GM10248 (cell line): Measurements from ENCODE around the gene SLC2A6.

Experiments used
- CTCF ChIA-PET: fragments of 300-600 bp; sonication (Branson Sonifier 250); formaldehyde crosslinking; extraction: SDS; loops from one replicate; lab custom pipeline; 2021; ENCODE audit warnings: antibody characterized with exemption; lab: Yijun Ruan, JAX
- POLR2A ChIA-PET: fragments of 350-650 bp; sonication (Branson Sonifier 250); formaldehyde crosslinking; extraction: SDS; loops from one replicate; lab custom pipeline; 2020; ENCODE audit warnings: antibody characterized with exemption; lab: Yijun Ruan, JAX
- DNase-seq: peaks from one replicate; pipeline ENCODE4 v3.0.0; 2012; ENCODE audit errors: extremely low spot score
- TF ChIP-seq, protein P1 (sequence below): IDR thresholded peaks from 2 replicates; pipeline ENCODE4 v1.5.1; 2012; ENCODE audit warnings: mild to moderate bottlenecking, low read depth; ENCODE audit errors: extremely low read depth, missing control alignments, control extremely low read depth

SLC2A6 gene

GRCh38 chr9:133473743-133474142, 5.2 kb downstream of the SLC2A6 start:
- TF ChIP-seq, protein P1, sequence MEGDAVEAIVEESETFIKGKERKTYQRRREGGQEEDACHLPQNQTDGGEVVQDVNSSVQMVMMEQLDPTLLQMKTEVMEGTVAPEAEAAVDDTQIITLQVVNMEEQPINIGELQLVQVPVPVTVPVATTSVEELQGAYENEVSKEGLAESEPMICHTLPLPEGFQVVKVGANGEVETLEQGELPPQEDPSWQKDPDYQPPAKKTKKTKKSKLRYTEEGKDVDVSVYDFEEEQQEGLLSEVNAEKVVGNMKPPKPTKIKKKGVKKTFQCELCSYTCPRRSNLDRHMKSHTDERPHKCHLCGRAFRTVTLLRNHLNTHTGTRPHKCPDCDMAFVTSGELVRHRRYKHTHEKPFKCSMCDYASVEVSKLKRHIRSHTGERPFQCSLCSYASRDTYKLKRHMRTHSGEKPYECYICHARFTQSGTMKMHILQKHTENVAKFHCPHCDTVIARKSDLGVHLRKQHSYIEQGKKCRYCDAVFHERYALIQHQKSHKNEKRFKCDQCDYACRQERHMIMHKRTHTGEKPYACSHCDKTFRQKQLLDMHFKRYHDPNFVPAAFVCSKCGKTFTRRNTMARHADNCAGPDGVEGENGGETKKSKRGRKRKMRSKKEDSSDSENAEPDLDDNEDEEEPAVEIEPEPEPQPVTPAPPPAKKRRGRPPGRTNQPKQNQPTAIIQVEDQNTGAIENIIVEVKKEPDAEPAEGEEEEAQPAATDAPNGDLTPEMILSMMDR = no peak
- ChIA-PET CTCF (interaction anchor here (0.6 to 1.5 kb wide), 2 partner anchors 13 to 52 kb away, joined by 3 to 4 read pairs; no protein-coding TSS in a partner anchor), POLR2A (no interaction called here)
- no peak for DNase-seq

GRCh38 chr9:133472753-133473378, 6.0 kb downstream of the SLC2A6 start:
- TF ChIP-seq, protein P1 = no peak
- DNase-seq = no peak
- ChIA-PET CTCF (interaction anchor here (0.6 kb wide), 1 partner anchor 14 kb away, joined by 4 read pairs; no protein-coding TSS in a partner anchor), POLR2A (no interaction called here)

DNA sequence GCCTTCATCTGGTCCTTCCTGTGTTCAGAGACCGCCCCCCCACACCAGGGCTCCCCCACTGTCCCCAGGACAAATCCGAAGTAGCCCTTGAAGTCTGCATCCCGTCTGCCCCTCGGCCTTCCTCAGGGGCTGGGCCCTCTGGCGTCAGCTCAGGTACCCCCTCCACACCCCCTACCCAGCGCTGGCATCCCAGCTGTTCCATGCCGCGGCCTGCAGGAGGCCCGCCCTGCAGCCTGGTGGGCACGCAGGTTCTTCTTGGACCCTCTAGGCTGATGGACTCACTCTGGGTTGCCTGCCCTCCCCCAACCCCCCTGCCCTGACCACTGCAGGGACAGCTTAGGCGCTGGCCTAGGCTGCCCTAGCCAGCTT, 6.6 kb downstream of the SLC2A6 start:
- TF ChIP-seq, protein P1 = no peak
- CTCF ChIA-PET = interaction anchor here (1.0 kb wide), 1 partner anchor 14 kb away, joined by 4 read pairs; no protein-coding TSS in a partner anchor
- POLR2A ChIA-PET = no interaction called here

DNA sequence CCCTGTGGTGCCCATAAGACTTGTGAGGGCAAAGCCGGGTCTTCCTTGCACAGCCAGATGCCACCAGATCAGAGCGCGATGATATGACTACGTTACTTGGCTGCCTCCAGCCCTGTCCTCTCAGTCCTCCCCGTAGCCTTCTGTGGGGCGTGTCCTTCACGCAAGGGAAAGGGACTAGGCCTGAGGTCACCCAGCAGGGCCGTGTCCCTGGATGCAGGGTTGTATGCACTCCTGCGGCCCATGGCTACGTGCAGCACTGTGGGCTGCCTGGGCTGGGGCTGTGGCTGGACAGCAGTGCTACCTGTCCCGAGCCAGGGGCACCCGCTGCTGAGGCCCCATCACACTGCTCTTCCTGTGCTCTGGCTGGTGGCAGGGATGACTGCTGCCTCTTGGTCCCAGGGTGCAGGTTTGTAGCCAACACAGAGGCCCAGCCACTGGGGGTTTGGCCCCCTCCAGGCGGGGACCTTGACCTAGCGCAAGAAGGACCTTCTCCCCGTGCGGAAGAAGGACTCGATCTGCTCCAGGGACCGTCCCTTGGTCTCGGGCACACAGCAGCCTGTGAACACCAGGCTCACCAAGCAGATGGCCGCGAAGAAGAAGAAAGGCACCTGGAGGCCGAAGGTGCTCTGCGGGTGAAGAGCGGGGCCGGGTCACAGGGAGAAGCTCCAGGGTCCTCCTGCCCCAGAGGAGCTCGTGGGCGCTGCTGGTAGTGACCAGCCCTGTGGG, 7.2 kb downstream of the SLC2A6 start:
- TF ChIP-seq, protein P1 = no peak
- no peak for DNase-seq
- ChIA-PET CTCF (interaction anchor here (1.0 kb wide), 1 partner anchor 15 kb away, joined by 4 read pairs; no protein-coding TSS in a partner anchor), POLR2A (no interaction called here)

More for the DNA sequence above, 6.6 kb downstream of the SLC2A6 start:
- DNase-seq = no peak

DNA sequence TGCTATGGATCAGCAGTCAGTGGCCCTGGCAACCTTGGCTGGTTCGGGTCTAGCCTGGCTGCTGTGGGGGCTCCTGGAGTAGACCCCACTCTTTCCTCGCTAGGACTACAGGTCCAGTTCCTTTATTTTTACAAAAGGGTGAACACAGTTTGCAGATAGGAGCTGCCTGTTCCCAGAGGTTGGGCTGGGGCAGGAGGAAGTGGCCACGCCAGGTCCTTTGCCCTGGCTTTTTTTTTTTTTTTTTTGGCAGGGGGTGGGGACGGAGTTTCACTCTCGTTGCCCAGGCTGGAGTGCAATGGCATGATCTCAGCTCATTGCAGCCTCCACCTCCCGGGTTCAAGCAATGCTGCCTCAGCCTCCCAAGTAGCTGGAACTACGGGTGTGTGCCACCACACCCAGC, 7.9 kb downstream of the SLC2A6 start:
- CTCF ChIA-PET = no interaction called here
- POLR2A ChIA-PET = no interaction called here
- TF ChIP-seq, protein P1 = no peak
- no peak for DNase-seq

- DNase-seq = no peak
- POLR2A ChIA-PET = no interaction called here
- CTCF ChIA-PET = no interaction called here
- TF ChIP-seq, protein P1 = no peak
Measured at GRCh38 chr9:133470427-133470924, 8.4 kb downstream of the SLC2A6 start.
